Measurements from ENCODE around the gene XDH.

DNA sequence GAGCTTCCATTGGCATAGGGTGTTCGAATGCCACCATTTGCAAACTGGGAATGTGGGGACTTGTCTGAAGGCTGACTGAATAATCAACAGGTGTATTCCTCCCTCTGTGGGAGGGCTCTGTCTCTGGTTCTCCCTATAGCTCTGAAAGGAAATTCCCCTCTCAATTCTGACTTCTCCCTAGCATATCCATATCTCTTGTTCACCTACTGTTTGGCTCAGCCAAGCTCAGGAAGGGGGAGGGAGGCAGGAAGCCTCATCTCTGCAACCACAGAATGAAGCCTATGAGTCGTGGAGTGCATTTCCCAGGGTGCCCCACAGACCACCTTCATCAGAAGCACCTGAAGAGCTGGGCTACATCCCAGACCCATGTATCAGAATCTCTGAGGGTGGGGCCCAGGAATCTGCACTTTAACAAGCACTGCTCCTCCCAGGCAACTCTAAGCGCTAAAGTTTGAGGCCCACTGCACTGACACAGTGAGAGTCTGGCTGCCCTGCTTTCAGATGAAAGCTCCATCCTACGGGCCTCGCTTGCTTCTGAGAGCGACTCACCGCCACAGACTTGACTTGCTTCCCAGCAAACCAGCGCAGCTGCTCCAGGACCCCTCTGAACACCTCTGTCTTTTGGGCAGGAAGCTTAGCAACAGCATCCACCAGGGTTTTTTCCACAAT lies 32.0 kb downstream of the XDH start:
- TF ChIP-seq, protein P1, sequence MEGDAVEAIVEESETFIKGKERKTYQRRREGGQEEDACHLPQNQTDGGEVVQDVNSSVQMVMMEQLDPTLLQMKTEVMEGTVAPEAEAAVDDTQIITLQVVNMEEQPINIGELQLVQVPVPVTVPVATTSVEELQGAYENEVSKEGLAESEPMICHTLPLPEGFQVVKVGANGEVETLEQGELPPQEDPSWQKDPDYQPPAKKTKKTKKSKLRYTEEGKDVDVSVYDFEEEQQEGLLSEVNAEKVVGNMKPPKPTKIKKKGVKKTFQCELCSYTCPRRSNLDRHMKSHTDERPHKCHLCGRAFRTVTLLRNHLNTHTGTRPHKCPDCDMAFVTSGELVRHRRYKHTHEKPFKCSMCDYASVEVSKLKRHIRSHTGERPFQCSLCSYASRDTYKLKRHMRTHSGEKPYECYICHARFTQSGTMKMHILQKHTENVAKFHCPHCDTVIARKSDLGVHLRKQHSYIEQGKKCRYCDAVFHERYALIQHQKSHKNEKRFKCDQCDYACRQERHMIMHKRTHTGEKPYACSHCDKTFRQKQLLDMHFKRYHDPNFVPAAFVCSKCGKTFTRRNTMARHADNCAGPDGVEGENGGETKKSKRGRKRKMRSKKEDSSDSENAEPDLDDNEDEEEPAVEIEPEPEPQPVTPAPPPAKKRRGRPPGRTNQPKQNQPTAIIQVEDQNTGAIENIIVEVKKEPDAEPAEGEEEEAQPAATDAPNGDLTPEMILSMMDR (IDR thresholded peaks at IDR 0.05; ENCODE audit: borderline replicate concordance, extremely low read depth, low read length, poor library complexity, severe bottlenecking): no peak
- TF ChIP-seq EZH2 (IDR thresholded peaks at IDR 0.05; ENCODE audit: borderline replicate concordance, low read depth, low read length, severe bottlenecking): no peak

Measured in DND-41 (cell line).